Osteocyte (in vitro differentiated cells): ENCODE measurements around the gene LSM10. TPM values are rescaled to one million over a fixed set of nuclear protein-coding genes. Genes with fewer than 3 reads are reported as not detected.
A peak's percentile ranks its signal among the peaks of the same experiment; 100 is the strongest.

ENCODE experiments used
- DNase-seq: peaks from one replicate; pipeline ENCODE4 v3.0.0; 2021; ENCODE audit warnings: mixed read lengths; ENCODE audit not compliant: unreplicated experiment; ENCODE audit errors: extremely low spot score
- H3K27ac Mint-ChIP-seq: one replicate; pipeline ENCODE4 v1.8.0; 2021; ENCODE audit warnings: mild to moderate bottlenecking, mixed read lengths; ENCODE audit not compliant: unreplicated experiment
- H3K27me3 Mint-ChIP-seq: one replicate; pipeline ENCODE4 v1.8.0; 2021; ENCODE audit warnings: mixed read lengths; ENCODE audit not compliant: unreplicated experiment
- H3K36me3 Mint-ChIP-seq: one replicate; pipeline ENCODE4 v1.8.0; 2021; ENCODE audit warnings: mixed read lengths; ENCODE audit not compliant: unreplicated experiment
- H3K4me1 Mint-ChIP-seq: one replicate; pipeline ENCODE4 v1.8.0; 2021; ENCODE audit warnings: mixed read lengths; ENCODE audit not compliant: unreplicated experiment
- H3K4me3 Mint-ChIP-seq: one replicate; pipeline ENCODE4 v1.8.0; 2021; ENCODE audit warnings: mild to moderate bottlenecking, moderate library complexity, mixed read lengths; ENCODE audit not compliant: unreplicated experiment
- H3K9me3 Mint-ChIP-seq: one replicate; pipeline ENCODE4 v1.8.0; 2021; ENCODE audit warnings: mixed read lengths; ENCODE audit not compliant: unreplicated experiment
- total RNA-seq: library from RNA; stranded (reverse); gene quantifications from 2 replicates; pipeline ENCODE4 v1.2.1, GENCODE V29; 2021
- TF ChIP-seq, protein P1 (sequence below): fragments of 200-600 bp; sonication (generic); IDR thresholded peaks from 2 replicates; pipeline ENCODE4 v1.5.0; 2021; ENCODE audit warnings: antibody characterized with exemption, mild to moderate bottlenecking, moderate library complexity

The LSM10 gene
- total RNA-seq, 1 donor from 2014 or later: 48.2 TPM

DNA sequence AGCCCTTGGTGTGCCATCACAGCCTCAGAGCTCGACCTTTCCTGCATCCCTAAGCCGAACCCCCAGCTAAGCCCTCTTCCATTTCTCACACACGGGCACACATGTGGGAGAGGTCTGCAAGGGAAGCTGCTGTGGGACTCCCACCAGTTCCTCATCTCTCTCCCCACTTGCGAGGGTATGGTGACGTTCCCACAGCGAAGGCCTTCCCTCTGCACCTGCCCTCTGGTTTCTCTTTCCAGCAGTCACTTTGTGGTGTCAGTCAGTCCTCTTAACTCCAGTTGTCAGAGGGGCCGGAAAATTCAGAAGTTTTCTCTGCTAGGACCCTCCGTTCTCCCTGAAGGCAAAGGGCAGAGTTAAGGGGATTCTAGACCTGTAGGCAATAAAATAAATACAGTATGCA lies 6.4 kb downstream of the LSM10 start:
- Mint-ChIP-seq H3K27me3 (no peaks in the 10 kb centered on the region), H3K36me3 (peaks cover 19% of the 10 kb centered on the region), H3K4me3 (no peak overlapping the region), H3K9me3 (no peaks in the 10 kb centered on the region), H3K4me1 (peaks cover 22% of the 10 kb centered on the region), H3K27ac (no peak overlapping the region)
- no peak for DNase-seq
- TF ChIP-seq, protein P1, sequence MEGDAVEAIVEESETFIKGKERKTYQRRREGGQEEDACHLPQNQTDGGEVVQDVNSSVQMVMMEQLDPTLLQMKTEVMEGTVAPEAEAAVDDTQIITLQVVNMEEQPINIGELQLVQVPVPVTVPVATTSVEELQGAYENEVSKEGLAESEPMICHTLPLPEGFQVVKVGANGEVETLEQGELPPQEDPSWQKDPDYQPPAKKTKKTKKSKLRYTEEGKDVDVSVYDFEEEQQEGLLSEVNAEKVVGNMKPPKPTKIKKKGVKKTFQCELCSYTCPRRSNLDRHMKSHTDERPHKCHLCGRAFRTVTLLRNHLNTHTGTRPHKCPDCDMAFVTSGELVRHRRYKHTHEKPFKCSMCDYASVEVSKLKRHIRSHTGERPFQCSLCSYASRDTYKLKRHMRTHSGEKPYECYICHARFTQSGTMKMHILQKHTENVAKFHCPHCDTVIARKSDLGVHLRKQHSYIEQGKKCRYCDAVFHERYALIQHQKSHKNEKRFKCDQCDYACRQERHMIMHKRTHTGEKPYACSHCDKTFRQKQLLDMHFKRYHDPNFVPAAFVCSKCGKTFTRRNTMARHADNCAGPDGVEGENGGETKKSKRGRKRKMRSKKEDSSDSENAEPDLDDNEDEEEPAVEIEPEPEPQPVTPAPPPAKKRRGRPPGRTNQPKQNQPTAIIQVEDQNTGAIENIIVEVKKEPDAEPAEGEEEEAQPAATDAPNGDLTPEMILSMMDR: no peak

DNA sequence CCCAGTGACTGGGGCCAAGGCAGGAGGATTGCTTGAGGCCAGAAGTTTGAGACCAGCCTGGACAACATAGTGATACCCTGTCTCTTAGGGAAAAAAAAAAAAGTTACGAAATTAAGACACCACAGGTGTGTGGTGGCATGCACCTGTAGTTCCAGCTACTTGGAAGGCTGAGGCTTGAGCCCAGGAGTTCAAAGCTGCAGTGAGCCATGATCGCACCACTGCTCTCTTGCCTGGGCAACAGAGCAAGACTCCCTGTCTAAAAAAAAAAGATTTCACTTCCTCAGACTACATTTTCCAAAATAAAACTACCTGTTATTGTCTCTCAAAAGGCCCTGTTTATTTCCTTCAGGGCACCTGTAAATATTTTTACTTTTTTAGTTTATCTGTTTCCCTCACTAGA lies 7.3 kb downstream of the LSM10 start:
- Mint-ChIP-seq H3K27me3 (no peaks in the 10 kb centered on the region), H3K36me3 (peaks cover 19% of the 10 kb centered on the region), H3K4me1 (peaks cover 21% of the 10 kb centered on the region), H3K9me3 (no peaks in the 10 kb centered on the region), H3K4me3 (no peak overlapping the region), H3K27ac (peak overlapping the region; percentile 60)
- TF ChIP-seq, protein P1: no peak
- no peak for DNase-seq

DNA sequence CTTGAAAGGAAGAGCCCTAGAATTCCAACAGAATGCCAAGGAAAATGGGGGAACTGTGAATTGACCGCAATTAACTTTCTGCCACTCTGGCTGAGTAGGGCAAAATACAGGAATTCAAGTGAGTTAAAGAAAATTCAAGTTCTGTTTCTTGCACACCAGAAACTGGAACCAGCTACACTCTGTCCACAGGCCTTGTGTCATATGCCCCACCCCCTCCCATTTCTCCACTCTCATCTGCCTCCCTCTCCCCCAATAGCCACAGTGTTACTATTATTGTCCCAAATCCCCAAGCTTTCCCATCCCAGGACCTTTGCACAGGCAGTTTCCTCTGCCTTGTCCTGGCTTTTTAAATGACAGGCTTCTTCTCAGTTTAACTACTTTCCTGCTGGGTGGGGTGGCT lies 7.7 kb downstream of the LSM10 start:
- H3K27me3 Mint-ChIP-seq: no peaks in the 10 kb centered on the region
- no peaks in the 10 kb centered on the region for H3K9me3 Mint-ChIP-seq
- peaks cover 19% of the 10 kb centered on the region for H3K36me3 Mint-ChIP-seq
- peaks cover 20% of the 10 kb centered on the region for H3K4me1 Mint-ChIP-seq
- DNase-seq: no peak
- TF ChIP-seq, protein P1: no peak
- H3K27ac Mint-ChIP-seq: peak overlapping the region; percentile 60
- H3K4me3 Mint-ChIP-seq: no peak overlapping the region

DNA sequence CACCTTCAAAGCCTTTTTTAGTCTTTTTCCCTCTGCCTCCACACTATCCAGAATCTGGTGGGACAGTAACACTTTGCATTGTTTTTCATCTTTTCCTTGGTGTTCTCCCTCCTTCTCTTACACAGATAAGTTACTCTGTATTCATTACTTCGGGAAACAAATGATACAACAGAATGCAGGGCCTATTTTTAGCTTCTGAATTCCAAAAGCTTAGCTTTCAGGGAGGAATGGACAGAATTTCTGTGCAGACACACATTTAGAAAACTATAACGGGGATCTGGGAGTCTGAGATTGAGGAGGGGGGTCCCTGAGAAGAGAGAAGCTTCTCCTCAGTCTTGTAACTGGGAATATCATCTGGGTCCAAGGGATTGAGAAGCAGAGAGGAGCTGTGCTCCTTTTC lies 8.4 kb downstream of the LSM10 start:
- H3K9me3 Mint-ChIP-seq: no peaks in the 10 kb centered on the region
- TF ChIP-seq, protein P1: no peak
- peaks cover 19% of the 10 kb centered on the region for H3K36me3 Mint-ChIP-seq
- no peak for DNase-seq
- no peak overlapping the region for H3K4me3 Mint-ChIP-seq
- peaks cover 24% of the 10 kb centered on the region for H3K4me1 Mint-ChIP-seq
- H3K27ac Mint-ChIP-seq: peak overlapping the region; percentile 60
- H3K27me3 Mint-ChIP-seq: no peaks in the 10 kb centered on the region

DNA sequence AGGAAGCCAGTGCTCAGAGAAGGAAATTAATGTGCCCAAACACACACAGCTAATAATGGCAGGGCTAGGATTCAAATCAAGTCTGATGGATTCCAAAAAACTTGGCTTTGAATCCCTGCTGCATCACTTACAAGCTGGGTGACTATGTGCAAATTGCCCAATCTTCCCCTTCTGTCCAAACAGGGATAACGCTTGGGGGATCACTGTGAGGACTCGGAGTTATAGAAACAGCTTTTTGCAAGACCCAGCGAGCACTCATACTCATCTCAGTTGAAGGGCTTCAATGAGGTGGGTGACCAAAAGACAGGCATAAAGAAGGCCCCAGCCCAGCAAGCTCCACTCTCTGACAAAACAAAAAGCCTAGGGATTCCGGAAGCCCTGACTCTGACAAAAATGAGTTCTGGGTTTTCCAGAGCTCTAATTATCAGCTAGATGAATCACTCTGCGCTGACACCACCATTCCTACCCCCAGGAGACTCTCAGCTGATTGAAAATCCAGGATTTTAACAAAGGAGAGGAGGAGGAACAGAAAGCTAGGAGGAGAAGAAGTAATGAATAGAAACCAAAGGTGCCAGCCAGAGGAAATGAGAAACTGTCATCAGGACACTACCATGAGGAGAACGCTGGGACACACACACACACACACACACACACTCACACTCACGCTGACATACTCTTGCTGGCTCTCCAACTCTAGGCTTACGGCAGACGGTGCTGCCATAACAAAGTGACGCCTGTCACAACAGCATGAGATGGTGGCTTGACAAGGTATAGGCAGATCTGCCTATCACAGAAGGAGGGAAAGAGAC lies 10.4 kb downstream of the LSM10 start:
- DNase-seq: no peak
- peak overlapping the region; percentile 100 for H3K27ac Mint-ChIP-seq
- no peaks in the 10 kb centered on the region for H3K9me3 Mint-ChIP-seq
- H3K4me3 Mint-ChIP-seq: peak overlapping the region; percentile 90
- H3K27me3 Mint-ChIP-seq: no peaks in the 10 kb centered on the region
- H3K4me1 Mint-ChIP-seq: peaks cover 38% of the 10 kb centered on the region
- TF ChIP-seq, protein P1: no peak
- peaks cover 13% of the 10 kb centered on the region for H3K36me3 Mint-ChIP-seq
